HL-60/S4 treated with phorbol 12-myristate 13-acetate at 8.2 ng/mL for 4 days and 3 days (cell line): ENCODE results near the gene GXYLT1.
"Not testable (repeated sequence)": the region's sequence is repeated elsewhere in the genome, so short reads cannot be mapped to it uniquely, and the experiment has no call there.

Experiments
- in situ Hi-C: fragments of 300-500 bp; cut with MboI; formaldehyde crosslinking; loops from 2 replicates; pipeline ENCODE4 v1.15.0; 2022; ENCODE audit warnings: low sequenced_read_pairs

The GXYLT1 gene

GRCh38 chr12:42145552-42146215, 1.0 kb upstream of the GXYLT1 start:
- in situ Hi-C loops: loop anchor here (25.0 kb wide), 1 partner anchor 192 kb away; the partner anchor contains the start of genes PPHLN1 and ZCRB1

GRCh38 chr12:42145197-42145549, 499 bp upstream of the GXYLT1 start:
- in situ Hi-C loops: loop anchor here (25.0 kb wide), 1 partner anchor 192 kb away; the partner anchor contains the start of genes PPHLN1 and ZCRB1

GRCh38 chr12:42144158-42144407, 591 bp downstream of the GXYLT1 start:
- in situ Hi-C loops: loop anchor here (25.0 kb wide), 1 partner anchor 193 kb away; the partner anchor contains the start of genes PPHLN1 and ZCRB1

DNA sequence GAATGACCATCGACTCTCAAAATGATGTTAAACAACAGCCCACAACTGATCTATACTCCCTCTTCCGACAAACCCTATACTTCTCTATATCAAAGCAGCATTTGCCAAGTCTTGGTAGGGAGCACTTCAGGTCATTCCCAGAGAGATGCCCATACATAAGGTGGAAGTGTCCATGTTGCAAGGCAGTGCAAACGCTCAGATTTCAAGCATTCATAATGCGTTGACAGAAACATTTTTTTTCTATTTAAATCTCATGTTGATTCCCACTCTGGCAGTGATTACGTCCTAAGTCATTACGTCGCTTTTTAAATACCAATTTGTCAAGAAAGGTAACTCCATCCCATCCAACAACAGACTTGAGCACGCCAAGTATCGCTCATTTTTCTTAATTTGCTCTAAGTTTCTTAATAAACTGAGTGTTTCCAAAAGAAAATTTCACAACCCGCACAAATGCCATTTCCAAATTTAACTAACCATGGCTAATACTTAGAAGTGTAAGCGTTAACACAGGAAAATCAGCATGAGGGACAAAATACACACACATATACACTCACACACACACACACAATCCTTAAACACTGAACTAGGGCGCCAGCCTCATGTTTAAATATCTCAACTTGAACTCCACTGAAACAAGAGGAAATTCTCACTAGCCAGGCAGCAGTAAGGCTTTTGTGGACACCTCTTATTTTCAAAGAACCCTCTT, 1.1 kb downstream of the GXYLT1 start:
- in situ Hi-C loops: loop anchor here (25.0 kb wide), 1 partner anchor 194 kb away; the partner anchor contains the start of genes PPHLN1 and ZCRB1

GRCh38 chr12:42141981-42142606, 2.6 kb downstream of the GXYLT1 start:
- in situ Hi-C loops: loop anchor here (25.0 kb wide), 1 partner anchor 195 kb away; the partner anchor contains the start of genes PPHLN1 and ZCRB1

GRCh38 chr12:42140901-42141300, 3.8 kb downstream of the GXYLT1 start:
- in situ Hi-C loops: loop anchor here (25.0 kb wide), 1 partner anchor 196 kb away; the partner anchor contains the start of genes PPHLN1 and ZCRB1

GRCh38 chr12:42135259-42135814, 9.3 kb downstream of the GXYLT1 start:
- in situ Hi-C loops: loop anchor here (25.0 kb wide), 1 partner anchor 202 kb away; the partner anchor contains the start of genes PPHLN1 and ZCRB1

GRCh38 chr12:42130672-42131402, 13.8 kb downstream of the GXYLT1 start:
- in situ Hi-C loops: loop anchor here (25.0 kb wide), 1 partner anchor 206 kb away; the partner anchor contains the start of genes PPHLN1 and ZCRB1

DNA sequence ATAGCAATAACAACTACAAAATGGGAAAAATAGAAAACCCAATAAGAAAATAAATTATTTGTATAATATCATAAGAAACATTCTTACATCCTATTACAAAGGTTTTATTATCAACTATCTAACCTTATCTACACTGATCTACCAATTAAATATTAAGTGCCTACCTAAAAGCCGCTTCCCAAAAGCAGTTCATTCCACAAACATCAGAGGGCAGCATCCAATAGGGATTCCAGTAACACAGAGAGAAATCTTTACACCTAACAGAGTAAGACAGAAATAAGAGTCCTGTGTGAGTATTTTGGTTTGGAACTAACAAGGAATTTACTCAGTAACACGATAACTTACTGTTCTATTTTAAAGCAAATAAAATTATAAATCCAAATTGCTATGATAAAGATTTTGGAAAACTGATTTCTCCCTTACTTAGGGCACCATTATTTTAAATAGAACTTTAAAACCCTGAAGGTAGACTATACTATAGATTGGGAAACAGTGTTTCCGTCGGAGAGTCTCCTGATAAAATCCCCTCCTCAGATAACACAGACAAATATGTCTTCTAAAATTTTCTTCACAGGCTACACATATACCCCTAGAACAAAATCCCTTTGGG, 15.0 kb downstream of the GXYLT1 start:
- in situ Hi-C loops: loop anchor here (25.0 kb wide), 1 partner anchor 208 kb away; the partner anchor contains the start of genes PPHLN1 and ZCRB1

DNA sequence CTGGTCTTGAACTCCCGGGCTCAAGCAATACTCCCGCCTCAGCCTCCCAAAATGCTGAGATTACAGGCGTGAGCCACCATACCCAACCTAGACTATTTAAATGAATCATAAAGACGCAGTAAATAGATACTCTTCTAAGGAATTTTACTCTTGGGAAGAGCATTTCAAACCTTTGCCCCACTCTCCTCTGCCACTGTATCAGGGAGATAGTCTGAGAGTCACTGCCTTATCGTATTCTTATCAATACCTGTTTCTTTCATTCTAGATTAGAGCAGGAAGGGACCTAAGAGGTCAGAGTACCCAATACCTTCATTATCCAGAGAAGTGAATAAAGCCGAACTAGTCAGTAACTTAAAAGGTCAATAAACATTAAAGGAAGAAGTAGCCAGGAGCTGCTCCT, 15.8 kb downstream of the GXYLT1 start:
- in situ Hi-C loops: loop anchor here (25.0 kb wide), 1 partner anchor 208 kb away; the partner anchor contains the start of genes PPHLN1 and ZCRB1

DNA sequence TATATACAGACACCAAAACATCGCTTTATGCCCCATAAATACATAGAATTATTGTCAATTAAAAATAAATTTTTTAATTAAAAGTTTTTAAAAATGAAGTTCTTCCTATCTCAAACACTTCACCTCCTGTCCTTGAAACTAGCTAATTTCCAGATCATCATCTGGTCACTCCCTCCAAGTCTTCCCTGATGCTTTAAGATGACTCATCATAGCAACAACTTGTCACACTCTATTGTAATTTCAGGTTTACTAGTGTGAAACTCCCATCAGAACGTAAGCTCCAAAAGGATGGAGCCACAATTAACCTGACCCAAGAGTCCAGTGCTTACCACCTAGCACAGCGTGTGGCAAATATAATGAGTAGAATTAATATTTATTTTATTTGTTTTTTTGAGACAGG, 16.3 kb downstream of the GXYLT1 start:
- in situ Hi-C loops: loop anchor here (25.0 kb wide), 1 partner anchor 209 kb away; the partner anchor contains the start of genes PPHLN1 and ZCRB1

GRCh38 chr12:42126963-42127362, 17.7 kb downstream of the GXYLT1 start:
- in situ Hi-C loops: loop anchor here (25.0 kb wide), 1 partner anchor 210 kb away; the partner anchor contains the start of genes PPHLN1 and ZCRB1

DNA sequence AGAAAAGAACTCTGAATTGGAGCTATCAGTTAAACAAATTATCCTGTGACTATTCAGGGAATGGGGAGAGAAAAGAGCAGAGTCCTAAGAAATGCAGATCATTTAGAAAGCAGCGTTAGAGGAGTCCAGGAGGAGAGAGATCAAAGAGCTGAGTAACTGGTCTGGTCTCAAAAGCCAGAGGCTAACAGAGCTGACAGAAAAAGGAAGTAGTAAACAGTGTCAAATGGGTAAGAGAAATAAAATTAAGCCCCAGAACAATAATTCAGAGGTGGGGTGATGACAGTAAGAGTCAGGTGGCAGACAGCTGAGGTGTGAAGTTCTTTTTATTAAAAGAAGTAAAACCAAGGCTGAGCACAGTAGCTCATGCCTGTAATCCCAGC, 19.3 kb downstream of the GXYLT1 start:
- in situ Hi-C loops: loop anchor here (25.0 kb wide), 1 partner anchor 212 kb away; the partner anchor contains the start of genes PPHLN1 and ZCRB1

DNA sequence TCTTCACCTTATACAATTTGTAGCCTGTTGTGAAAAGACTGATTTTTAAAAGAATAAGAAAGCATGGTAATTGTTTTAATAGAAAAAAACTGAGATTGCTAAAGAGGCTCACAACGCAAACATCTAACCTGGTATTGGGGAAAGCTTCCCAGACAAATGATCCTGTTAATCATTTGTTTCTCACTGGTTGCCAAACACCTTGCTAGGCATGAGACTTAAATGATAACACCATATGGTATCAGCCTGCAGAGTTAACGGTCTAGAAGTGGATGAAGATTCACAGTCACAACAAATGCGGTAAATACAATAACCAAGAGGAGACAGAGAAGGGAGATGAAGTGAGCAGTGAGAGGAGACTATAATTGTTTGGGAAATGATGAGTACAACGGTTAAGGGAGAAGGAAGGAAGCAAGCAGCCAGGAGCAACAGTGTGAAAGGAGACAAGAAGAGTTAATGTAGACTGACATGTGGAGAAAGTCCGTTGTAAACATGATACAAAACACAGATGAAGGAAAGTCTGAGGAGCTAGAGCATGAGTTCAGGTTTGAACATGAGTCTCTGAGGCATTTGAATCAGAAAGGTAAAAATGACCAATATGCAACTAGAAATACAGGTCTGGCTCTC, 19.8 kb downstream of the GXYLT1 start:
- in situ Hi-C loops: loop anchor here (25.0 kb wide), 1 partner anchor 212 kb away; the partner anchor contains the start of genes PPHLN1 and ZCRB1

DNA sequence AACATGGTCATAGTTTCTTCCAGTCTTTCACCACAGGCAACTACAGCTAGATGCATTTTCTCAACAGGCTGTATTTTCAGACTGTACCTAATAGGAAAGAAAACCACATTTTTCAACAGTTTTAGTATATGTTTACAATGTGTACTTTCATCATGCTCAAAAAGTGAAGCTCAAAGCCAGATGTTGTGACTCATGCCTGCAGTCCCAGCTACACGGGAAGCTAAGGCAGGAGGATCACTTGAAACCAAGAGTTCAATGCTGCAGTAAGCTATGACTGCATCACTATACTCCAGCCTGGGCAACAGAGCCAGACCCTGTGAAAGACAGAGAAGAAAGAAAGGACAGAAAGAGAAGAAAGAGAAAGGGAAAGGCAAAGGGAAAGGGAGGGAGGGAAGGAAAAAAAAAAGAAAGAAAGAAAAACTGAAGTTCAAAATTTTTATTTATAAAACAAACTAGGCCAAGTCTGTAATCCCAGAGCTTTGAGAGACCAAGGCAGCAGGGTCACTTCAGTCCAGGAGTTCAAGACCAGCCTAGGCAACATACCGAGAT, 25.5 kb downstream of the GXYLT1 start:
- in situ Hi-C loops: no loop called here

GRCh38 chr12:42118136-42118879, 26.4 kb downstream of the GXYLT1 start:
- in situ Hi-C loops: no loop called here

- in situ Hi-C loops: no loop called here
These were observed 35.6 kb downstream of the GXYLT1 start for GRCh38 chr12:42109031-42109430.

- in situ Hi-C loops: not testable (repeated sequence)
These were observed 37.9 kb downstream of the GXYLT1 start for GRCh38 chr12:42106791-42107190.
